Calu3 (cell line): ENCODE measurements around the gene TRIM63. TPM values are rescaled to one million over a fixed set of nuclear protein-coding genes. Genes with fewer than 3 reads are reported as not detected.

ENCODE experiments used
- BruUV-seq: library from RNA; stranded (reverse); fragments of 400-500 nt; replicated peaks from 2 replicates; lab custom pipeline; 2021; lab: Mats Ljungman, UMichigan
- CTCF ChIA-PET: fragments of 300-600 bp; sonication (Branson Sonifier 250); formaldehyde crosslinking; loops from one replicate; lab custom pipeline; 2022; ENCODE audit warnings: antibody characterized with exemption; lab: Charles Lee
- DNase-seq: peaks from one replicate; pipeline ENCODE4 v3.0.0; 2022
- H3K27ac Mint-ChIP-seq: one replicate; pipeline ENCODE4 v1.8.0; 2022; ENCODE audit warnings: mixed read lengths; ENCODE audit not compliant: unreplicated experiment
- H3K27me3 Mint-ChIP-seq: one replicate; pipeline ENCODE4 v1.8.0; 2022; ENCODE audit warnings: mixed read lengths; ENCODE audit not compliant: unreplicated experiment
- H3K36me3 Mint-ChIP-seq: one replicate; pipeline ENCODE4 v1.8.0; 2022; ENCODE audit warnings: mild to moderate bottlenecking, moderate library complexity, mixed read lengths; ENCODE audit not compliant: insufficient read depth, unreplicated experiment
- H3K4me1 Mint-ChIP-seq: one replicate; pipeline ENCODE4 v1.8.0; 2022; ENCODE audit warnings: mild to moderate bottlenecking, low read depth, mixed read lengths; ENCODE audit not compliant: unreplicated experiment
- H3K4me3 Mint-ChIP-seq: one replicate; pipeline ENCODE4 v1.8.0; 2022; ENCODE audit warnings: mild to moderate bottlenecking, low read depth, moderate library complexity, mixed read lengths; ENCODE audit not compliant: unreplicated experiment
- H3K9me3 Mint-ChIP-seq: one replicate; pipeline ENCODE4 v1.8.0; 2022; ENCODE audit warnings: low read depth, mixed read lengths; ENCODE audit not compliant: unreplicated experiment
- CTCF ChIP-seq: fragments of 200-600 bp; IDR thresholded peaks from one replicate; pipeline ENCODE4 v1.8.0; 2022; ENCODE audit warnings: antibody characterized with exemption; ENCODE audit not compliant: unreplicated experiment
- intact Hi-C: fragments of 100-400 bp; cut with micrococcal nuclease; formaldehyde crosslinking; loops from one replicate; pipeline ENCODE4 v1.10.0; 2022; ENCODE audit not compliant: unreplicated experiment
- total RNA-seq: library from RNA; stranded (reverse); gene quantifications from 2 replicates; pipeline ENCODE4 v1.2.3, GENCODE V29; 2022

The TRIM63 gene
- total RNA-seq, 1 experiment from 2014 or later, result not detected

DNA sequence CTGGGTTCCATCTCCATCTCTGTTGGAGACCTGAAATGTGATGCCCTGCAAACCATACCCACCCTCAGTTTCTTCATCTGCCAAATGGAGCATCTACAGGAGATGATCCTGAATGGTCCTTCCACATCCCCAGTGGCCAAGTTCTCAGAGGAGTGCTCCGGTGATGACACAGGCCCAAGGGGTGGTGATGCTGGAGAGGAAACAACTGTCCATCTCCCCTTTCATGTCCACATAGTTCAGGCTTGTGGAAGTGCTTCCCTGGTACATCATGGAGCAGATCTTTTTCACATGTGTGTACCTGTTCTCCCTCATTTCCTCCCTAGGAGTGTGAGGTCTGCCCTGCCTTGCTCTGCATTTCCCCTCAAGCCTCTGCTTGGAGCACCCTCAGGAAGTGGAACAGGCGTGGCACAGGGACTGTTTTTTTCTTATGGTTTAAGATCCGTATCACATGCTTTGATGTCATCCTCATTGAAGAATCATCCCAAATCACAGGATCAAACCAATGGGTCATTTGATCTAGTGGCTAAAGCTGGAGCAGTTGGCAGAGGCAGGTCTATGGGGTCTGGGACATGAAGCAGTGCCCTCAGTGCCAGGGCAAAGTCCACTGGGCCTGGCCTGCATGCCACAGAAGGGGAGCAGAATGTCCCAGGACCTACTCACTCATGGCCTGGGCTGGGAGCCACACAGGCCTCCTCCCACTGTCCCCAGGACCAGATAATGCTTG lies 8.2 kb upstream of the TRIM63 start:
- Mint-ChIP-seq H3K36me3 (no peaks in the 10 kb centered on the region), H3K27me3 (no peaks in the 10 kb centered on the region), H3K4me1 (peaks cover 50% of the 10 kb centered on the region), H3K27ac (no peak overlapping the region), H3K9me3 (no peaks in the 10 kb centered on the region), H3K4me3 (no peak overlapping the region)
- CTCF ChIA-PET, result no interaction called here
- intact Hi-C loops, result no loop called here
- BruUV-seq, result no TSS peak
- DNase-seq, result no peak
- TF ChIP-seq CTCF, result no peak

- no peak overlapping the region for H3K27ac Mint-ChIP-seq
- BruUV-seq, result no TSS peak
- intact Hi-C loops, result no loop called here
- no peaks in the 10 kb centered on the region for H3K9me3 Mint-ChIP-seq
- no peaks in the 10 kb centered on the region for H3K36me3 Mint-ChIP-seq
- no peak for TF ChIP-seq CTCF
- CTCF ChIA-PET, result no interaction called here
- no peak overlapping the region for H3K4me3 Mint-ChIP-seq
- peak; percentile 6 for DNase-seq
- H3K27me3 Mint-ChIP-seq, result no peaks in the 10 kb centered on the region
- peaks cover 28% of the 10 kb centered on the region for H3K4me1 Mint-ChIP-seq
These were observed 4.9 kb upstream of the TRIM63 start for GRCh38 chr1:26072305-26072704.

GRCh38 chr1:26070963-26071342 lies 3.5 kb upstream of the TRIM63 start:
- Mint-ChIP-seq H3K4me1 (peaks cover 21% of the 10 kb centered on the region), H3K4me3 (no peak overlapping the region), H3K9me3 (no peaks in the 10 kb centered on the region), H3K36me3 (no peaks in the 10 kb centered on the region), H3K27me3 (no peaks in the 10 kb centered on the region), H3K27ac (no peak overlapping the region)
- DNase-seq, result no peak
- no TSS peak for BruUV-seq
- no peak for TF ChIP-seq CTCF
- intact Hi-C loops, result no loop called here
- CTCF ChIA-PET, result no interaction called here

GRCh38 chr1:26070296-26070962 lies 3.0 kb upstream of the TRIM63 start:
- no TSS peak for BruUV-seq
- Mint-ChIP-seq H3K9me3 (no peaks in the 10 kb centered on the region), H3K27ac (no peak overlapping the region), H3K4me1 (peaks cover 16% of the 10 kb centered on the region), H3K36me3 (no peaks in the 10 kb centered on the region), H3K4me3 (no peak overlapping the region), H3K27me3 (no peaks in the 10 kb centered on the region)
- no peak for TF ChIP-seq CTCF
- CTCF ChIA-PET, result interaction anchor here (0.6 kb wide), 1 partner anchor 14 kb away, joined by 4 read pairs; no protein-coding TSS in a partner anchor
- no peak for DNase-seq
- intact Hi-C loops, result no loop called here
